OCI-LY7 (cell line): ENCODE results near the gene MT1HL1.

Experiments
- CTCF ChIP-seq: fragments of 200-600 bp; sonication (generic); conservative IDR thresholded peaks from 2 replicates; pipeline ENCODE4 v1.5.1; 2014; ENCODE audit warnings: mild to moderate bottlenecking, antibody characterized with exemption, low read length, moderate library complexity, mixed read lengths
- EZH2phosphoT487 ChIP-seq: fragments of 200-600 bp; sonication (generic); IDR thresholded peaks from 2 replicates; pipeline ENCODE4 v1.6.1; 2018; ENCODE audit warnings: low read depth, borderline replicate concordance, mild to moderate bottlenecking, mixed run types, antibody characterized with exemption, low read length, moderate library complexity, mixed read lengths

- TF ChIP-seq CTCF (no peak), EZH2phosphoT487 (no peak)
Measured at GRCh38 chr1:237016626-237017025, 12.4 kb upstream of the MT1HL1 start.
